Astrocyte (in vitro differentiated cells and primary cell): ENCODE measurements around the gene MIPOL1. TPM values are rescaled to one million over a fixed set of nuclear protein-coding genes. Genes with fewer than 3 reads are reported as not detected.

Source experiments
- DNase-seq: peaks from one replicate; pipeline ENCODE4 v3.0.0-alpha.2; 2010; ENCODE audit warnings: low read depth
- FAIRE-seq: peaks from 2 replicates; lab custom pipeline; 2011; peaks lifted over from hg19 to GRCh38; lab: Jason Lieb, UNC
- H2AFZ ChIP-seq: 2 replicates; pipeline ENCODE4 v1.6.0; 2012; ENCODE audit warnings: low read depth, low read length, inconsistent platforms
- H3K27ac ChIP-seq: 2 replicates; pipeline ENCODE4 v1.5.1; 2011; ENCODE audit warnings: low read depth, low read length, inconsistent platforms
- H3K27me3 ChIP-seq: 2 replicates; pipeline ENCODE4 v1.6.0; 2011; ENCODE audit warnings: low read length, inconsistent platforms; ENCODE audit not compliant: insufficient read depth
- H3K36me3 ChIP-seq: 2 replicates; pipeline ENCODE4 v1.5.1; 2011; ENCODE audit warnings: low read length, inconsistent platforms; ENCODE audit not compliant: insufficient read depth
- H3K4me1 ChIP-seq: 2 replicates; pipeline ENCODE4 v1.5.1; 2011; ENCODE audit warnings: low read length, inconsistent platforms; ENCODE audit not compliant: insufficient read depth
- H3K4me2 ChIP-seq: 2 replicates; pipeline ENCODE4 v1.6.0; 2012; ENCODE audit warnings: low read length, inconsistent platforms
- H3K4me3 ChIP-seq: 2 replicates; pipeline ENCODE4 v1.5.1; 2011; ENCODE audit warnings: low read depth, mild to moderate bottlenecking, low read length, inconsistent platforms; ENCODE audit not compliant: insufficient read depth
- H3K79me2 ChIP-seq: 2 replicates; pipeline ENCODE4 v1.6.0; 2012; ENCODE audit warnings: mild to moderate bottlenecking, low read length, inconsistent platforms; ENCODE audit not compliant: insufficient read depth
- H3K9ac ChIP-seq: 2 replicates; pipeline ENCODE4 v1.6.0; 2012; ENCODE audit warnings: mild to moderate bottlenecking, low read length, inconsistent platforms
- H3K9me3 ChIP-seq: 2 replicates; pipeline ENCODE4 v1.5.1; 2012; ENCODE audit warnings: low read depth, mild to moderate bottlenecking, low read length, inconsistent platforms; ENCODE audit not compliant: insufficient read depth
- H4K20me1 ChIP-seq: 2 replicates; pipeline ENCODE4 v1.6.0; 2012; ENCODE audit warnings: low read length, inconsistent platforms; ENCODE audit not compliant: insufficient read depth
- H3K27ac Mint-ChIP-seq: one replicate; pipeline ENCODE4 v1.8.0; 2021; ENCODE audit warnings: mild to moderate bottlenecking, mixed read lengths; ENCODE audit not compliant: unreplicated experiment
- H3K27me3 Mint-ChIP-seq: one replicate; pipeline ENCODE4 v1.8.0; 2021; ENCODE audit warnings: low read depth, mixed read lengths; ENCODE audit not compliant: unreplicated experiment
- H3K36me3 Mint-ChIP-seq: one replicate; pipeline ENCODE4 v1.8.0; 2021; ENCODE audit warnings: low read depth, mixed read lengths; ENCODE audit not compliant: unreplicated experiment
- H3K4me1 Mint-ChIP-seq: one replicate; pipeline ENCODE4 v1.8.0; 2021; ENCODE audit warnings: low read depth, mixed read lengths; ENCODE audit not compliant: unreplicated experiment
- H3K4me3 Mint-ChIP-seq: one replicate; pipeline ENCODE4 v1.8.0; 2021; ENCODE audit warnings: mild to moderate bottlenecking, moderate library complexity, mixed read lengths; ENCODE audit not compliant: unreplicated experiment
- H3K9me3 Mint-ChIP-seq: one replicate; pipeline ENCODE4 v1.8.0; 2021; ENCODE audit warnings: mild to moderate bottlenecking, mixed read lengths; ENCODE audit not compliant: unreplicated experiment
- CTCF ChIP-seq: IDR thresholded peaks from 2 replicates; pipeline ENCODE4 v1.5.1; 2011; ENCODE audit warnings: low read depth, mild to moderate bottlenecking, inconsistent platforms, low read length, moderate library complexity; ENCODE audit not compliant: insufficient read depth
- EZH2 ChIP-seq: IDR thresholded peaks from 2 replicates; pipeline ENCODE4 v1.6.1; 2012; ENCODE audit warnings: mild to moderate bottlenecking, low read length, inconsistent platforms; ENCODE audit not compliant: insufficient read depth
- total RNA-seq: library from RNA; stranded (reverse); gene quantifications from 2 replicates; pipeline ENCODE4 v1.2.1, GENCODE V29; 2021

Gene MIPOL1
- total RNA-seq, 1 donor from 2014 or later = 15.7 TPM

- H4K20me1 ChIP-seq = no peaks in the 10 kb centered on the region
- FAIRE-seq (no peak), DNase-seq (no peak)
- no peak overlapping the region for H2AFZ ChIP-seq
- Mint-ChIP-seq H3K9me3 (no peaks in the 10 kb centered on the region), H3K36me3 (no peaks in the 10 kb centered on the region), H3K4me1 (no peaks in the 10 kb centered on the region), H3K4me3 (no peak overlapping the region), H3K27ac (no peak overlapping the region), H3K27me3 (no peaks in the 10 kb centered on the region)
- H3K79me2 ChIP-seq = no peaks in the 10 kb centered on the region
- no peaks in the 10 kb centered on the region for H3K4me1 ChIP-seq
- H3K4me3 ChIP-seq = no peak overlapping the region
- H3K9me3 ChIP-seq = no peaks in the 10 kb centered on the region
- H3K36me3 ChIP-seq = no peaks in the 10 kb centered on the region
- H3K27ac ChIP-seq = no peak overlapping the region
- no peak overlapping the region for H3K9ac ChIP-seq
- no peak overlapping the region for H3K4me2 ChIP-seq
- no peak for TF ChIP-seq EZH2
- TF ChIP-seq CTCF = no peak
- H3K27me3 ChIP-seq = no peaks in the 10 kb centered on the region
Observed at GRCh38 chr14:37422748-37423147, 225.0 kb downstream of the MIPOL1 start.

GRCh38 chr14:37428954-37429353 is 231.2 kb downstream of the MIPOL1 start:
- Histone ChIP-seq H3K27ac (no peak overlapping the region), H3K9ac (no peak overlapping the region), H3K4me2 (no peak overlapping the region), H2AFZ (no peak overlapping the region), H3K27me3 (no peaks in the 10 kb centered on the region), H3K4me3 (no peak overlapping the region), H3K9me3 (no peaks in the 10 kb centered on the region), H3K79me2 (no peaks in the 10 kb centered on the region), H3K36me3 (no peaks in the 10 kb centered on the region), H3K4me1 (no peaks in the 10 kb centered on the region), H4K20me1 (no peaks in the 10 kb centered on the region)
- no peaks in the 10 kb centered on the region for H3K9me3 Mint-ChIP-seq
- no peak overlapping the region for H3K27ac Mint-ChIP-seq
- DNase-seq (no peak), FAIRE-seq (no peak)
- TF ChIP-seq CTCF (no peak), EZH2 (no peak)
- H3K4me1 Mint-ChIP-seq = no peaks in the 10 kb centered on the region
- no peaks in the 10 kb centered on the region for H3K27me3 Mint-ChIP-seq
- H3K36me3 Mint-ChIP-seq = no peaks in the 10 kb centered on the region
- no peak overlapping the region for H3K4me3 Mint-ChIP-seq

GRCh38 chr14:37429618-37430017 is 231.9 kb downstream of the MIPOL1 start:
- Histone ChIP-seq H3K4me1 (no peaks in the 10 kb centered on the region), H3K9me3 (no peaks in the 10 kb centered on the region), H3K36me3 (no peaks in the 10 kb centered on the region), H2AFZ (no peak overlapping the region), H3K79me2 (no peaks in the 10 kb centered on the region), H3K4me3 (no peak overlapping the region), H3K4me2 (no peak overlapping the region), H3K27ac (no peak overlapping the region), H3K27me3 (no peaks in the 10 kb centered on the region), H3K9ac (no peak overlapping the region), H4K20me1 (no peaks in the 10 kb centered on the region)
- no peaks in the 10 kb centered on the region for H3K36me3 Mint-ChIP-seq
- DNase-seq = no peak
- no peaks in the 10 kb centered on the region for H3K9me3 Mint-ChIP-seq
- H3K27me3 Mint-ChIP-seq = no peaks in the 10 kb centered on the region
- FAIRE-seq = no peak
- no peaks in the 10 kb centered on the region for H3K4me1 Mint-ChIP-seq
- TF ChIP-seq EZH2 (no peak), CTCF (no peak)
- no peak overlapping the region for H3K4me3 Mint-ChIP-seq
- no peak overlapping the region for H3K27ac Mint-ChIP-seq
